Peyer's patch (tissue), 4 donors: Measurements from ENCODE around the gene PDSS2.

Experiments
- POLR2A ChIP-seq, 2 donors: fragments of 450-650 bp; IDR thresholded peaks; one replicate each; pipeline ENCODE4 v1.5.1; 2017; ENCODE audit warnings: antibody characterized with exemption in 2 of 2, mild to moderate bottlenecking in 2 of 2, moderate library complexity in 2 of 2
- TF ChIP-seq, protein P1 (sequence below), 6 experiments: fragments of 450-650 bp in 4 of 6; fragments of 200-600 bp in 2 of 6; sonication (generic) in 1 of 6; IDR thresholded peaks; one replicate each; pipeline ENCODE4 v1.5.1; 2017 to 2019; ENCODE audit warnings: antibody characterized with exemption in 6 of 6, mild to moderate bottlenecking in 3 of 6, moderate library complexity in 1 of 6

DNA sequence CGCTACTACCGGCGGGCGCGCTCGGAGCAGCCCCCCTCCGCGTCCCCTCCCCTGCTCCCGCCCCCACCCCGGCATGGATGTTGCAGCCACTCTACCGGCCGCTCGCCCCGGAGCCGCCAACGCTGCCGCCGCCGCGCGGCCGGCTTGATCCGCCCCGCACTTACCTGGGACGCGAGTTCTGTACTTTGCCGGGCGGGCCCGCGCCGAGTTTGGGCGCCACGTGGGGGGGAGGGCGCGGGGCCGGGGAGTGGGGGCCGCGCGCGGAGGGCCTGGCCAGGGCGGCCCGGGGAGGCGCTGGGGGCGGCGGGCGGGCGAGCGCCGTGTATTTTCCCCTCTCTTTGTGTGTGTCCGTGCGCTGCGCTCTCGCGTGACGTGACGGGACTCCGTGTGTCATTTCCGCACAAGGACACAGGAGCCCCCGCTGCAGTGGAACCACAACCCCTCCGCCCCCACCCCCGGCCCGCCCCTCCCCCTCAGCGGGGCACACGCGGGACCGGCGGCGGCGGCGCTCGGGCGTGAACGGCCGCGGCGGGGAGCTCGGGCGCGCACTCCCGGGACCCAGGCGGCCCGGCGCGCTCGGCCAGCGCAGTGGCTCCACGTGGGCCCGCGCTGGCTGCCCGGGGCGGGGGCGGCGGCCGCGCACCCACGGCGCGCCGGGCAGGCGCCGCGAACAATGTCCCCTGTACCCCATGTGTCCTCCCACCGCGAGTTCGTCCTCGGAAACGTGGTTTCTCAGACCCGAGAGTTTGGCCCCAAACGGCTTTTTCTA, 344.3 kb downstream of the PDSS2 start, which contains the start of gene BEND3:
- no peak for TF ChIP-seq POLR2A (IDR thresholded peaks at IDR 0.05)
- TF ChIP-seq, protein P1, sequence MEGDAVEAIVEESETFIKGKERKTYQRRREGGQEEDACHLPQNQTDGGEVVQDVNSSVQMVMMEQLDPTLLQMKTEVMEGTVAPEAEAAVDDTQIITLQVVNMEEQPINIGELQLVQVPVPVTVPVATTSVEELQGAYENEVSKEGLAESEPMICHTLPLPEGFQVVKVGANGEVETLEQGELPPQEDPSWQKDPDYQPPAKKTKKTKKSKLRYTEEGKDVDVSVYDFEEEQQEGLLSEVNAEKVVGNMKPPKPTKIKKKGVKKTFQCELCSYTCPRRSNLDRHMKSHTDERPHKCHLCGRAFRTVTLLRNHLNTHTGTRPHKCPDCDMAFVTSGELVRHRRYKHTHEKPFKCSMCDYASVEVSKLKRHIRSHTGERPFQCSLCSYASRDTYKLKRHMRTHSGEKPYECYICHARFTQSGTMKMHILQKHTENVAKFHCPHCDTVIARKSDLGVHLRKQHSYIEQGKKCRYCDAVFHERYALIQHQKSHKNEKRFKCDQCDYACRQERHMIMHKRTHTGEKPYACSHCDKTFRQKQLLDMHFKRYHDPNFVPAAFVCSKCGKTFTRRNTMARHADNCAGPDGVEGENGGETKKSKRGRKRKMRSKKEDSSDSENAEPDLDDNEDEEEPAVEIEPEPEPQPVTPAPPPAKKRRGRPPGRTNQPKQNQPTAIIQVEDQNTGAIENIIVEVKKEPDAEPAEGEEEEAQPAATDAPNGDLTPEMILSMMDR (IDR thresholded peaks at IDR 0.05): no peak
